Measurements from ENCODE around the gene LAMC1.

The LAMC1 gene

GRCh38 chr1:183103147-183103546 is 79.9 kb downstream of the LAMC1 start:
- no peak overlapping the region for H3K4me3 ChIP-seq
- no peak overlapping the region for H3K27ac ChIP-seq
- TF ChIP-seq CTCF (IDR thresholded peaks at IDR 0.05) = no peak
- DNase-seq (ENCODE audit: low spot score) = no peak

- no peak for TF ChIP-seq CTCF (IDR thresholded peaks at IDR 0.05)
- H3K27ac ChIP-seq = no peak overlapping the region
- no peak overlapping the region for H3K4me3 ChIP-seq
- DNase-seq (ENCODE audit: low spot score) = no peak
Measured at GRCh38 chr1:183103577-183103976, 80.4 kb downstream of the LAMC1 start.

GRCh38 chr1:183105449-183105848 is 82.2 kb downstream of the LAMC1 start:
- no peak for TF ChIP-seq CTCF (IDR thresholded peaks at IDR 0.05)
- H3K27ac ChIP-seq = no peak overlapping the region
- H3K4me3 ChIP-seq = no peak overlapping the region
- DNase-seq (ENCODE audit: low spot score) = no peak

- Histone ChIP-seq H3K27ac (no peak overlapping the region), H3K4me3 (no peak overlapping the region)
- no peak for DNase-seq (ENCODE audit: low spot score)
- TF ChIP-seq CTCF (IDR thresholded peaks at IDR 0.05) = no peak
Measured at GRCh38 chr1:183106166-183106565, 82.9 kb downstream of the LAMC1 start.

GRCh38 chr1:183106746-183107145 is 83.5 kb downstream of the LAMC1 start:
- no peak overlapping the region for H3K27ac ChIP-seq
- no peak for TF ChIP-seq CTCF (IDR thresholded peaks at IDR 0.05)

GRCh38 chr1:183110326-183110880 is 87.2 kb downstream of the LAMC1 start:
- Histone ChIP-seq H3K4me3 (no peak overlapping the region), H3K27ac (no peak overlapping the region)
- no peak for DNase-seq (ENCODE audit: low spot score)
- no peak for TF ChIP-seq CTCF (IDR thresholded peaks at IDR 0.05)

More at GRCh38 chr1:183106746-183107145, 83.5 kb downstream of the LAMC1 start:
- no peak overlapping the region for H3K4me3 ChIP-seq
- DNase-seq (ENCODE audit: low spot score) = no peak

- H3K4me3 ChIP-seq = no peak overlapping the region
- TF ChIP-seq CTCF (IDR thresholded peaks at IDR 0.05) = no peak
- H3K27ac ChIP-seq = no peak overlapping the region
- no peak for DNase-seq (ENCODE audit: low spot score)
Measured at GRCh38 chr1:183114441-183114840, 91.2 kb downstream of the LAMC1 start.

All from coronary artery (tissue), 2 donors.